A673 (cell line): Measurements from ENCODE around the gene TRA2A. TPM values are rescaled to one million over a fixed set of nuclear protein-coding genes. Genes with fewer than 3 reads are reported as not detected.
A peak's percentile ranks its signal among the peaks of the same experiment; 100 is the strongest.
"Not testable (repeated sequence)": the region's sequence is repeated elsewhere in the genome, so short reads cannot be mapped to it uniquely, and the experiment has no call there.

Experiments
- BruUV-seq: library from RNA; stranded (reverse); fragments of 400-500 nt; replicated peaks from 2 replicates; lab custom pipeline; 2021; lab: Mats Ljungman, UMichigan
- CTCF ChIA-PET: fragments of 300-600 bp; sonication (Branson Sonifier 250); formaldehyde crosslinking; loops from one replicate; lab custom pipeline; 2022; ENCODE audit warnings: antibody characterized with exemption; lab: Charles Lee
- POLR2A ChIA-PET: fragments of 300-600 bp; sonication (Branson Sonifier 250); formaldehyde crosslinking; loops from one replicate; lab custom pipeline; 2022; ENCODE audit warnings: antibody characterized with exemption; ENCODE audit not compliant: low non-redundant PET; lab: Charles Lee
- DNase-seq: peaks from one replicate; pipeline ENCODE4 v3.0.0-alpha.2; 2015; ENCODE audit warnings: low spot score
- H3K27ac ChIP-seq: fragments of 200-600 bp; sonication (generic); 2 replicates; pipeline ENCODE4 v1.5.1; 2016; ENCODE audit warnings: mixed run types, low read depth, mild to moderate bottlenecking, mixed read lengths, antibody characterized with exemption, low read length; ENCODE audit not compliant: poor library complexity, severe bottlenecking
- H3K27me3 ChIP-seq: fragments of 200-600 bp; sonication (generic); replicated peaks from 2 replicates; pipeline ENCODE4 v1.6.1; 2017; ENCODE audit warnings: mixed run types, low read depth, mild to moderate bottlenecking, mixed read lengths, antibody characterized with exemption, low read length; ENCODE audit not compliant: insufficient read depth, poor library complexity
- H3K36me3 ChIP-seq: fragments of 200-600 bp; sonication (generic); 2 replicates; pipeline ENCODE4 v1.6.1; 2016; ENCODE audit warnings: mixed run types, mild to moderate bottlenecking, mixed read lengths, antibody characterized with exemption, low read length; ENCODE audit not compliant: insufficient read depth, poor library complexity, severe bottlenecking
- H3K4me1 ChIP-seq: fragments of 200-600 bp; sonication (generic); 2 replicates; pipeline ENCODE4 v1.6.1; 2017; ENCODE audit warnings: mixed run types, mild to moderate bottlenecking, mixed read lengths, antibody characterized with exemption, low read length; ENCODE audit not compliant: insufficient read depth, poor library complexity, severe bottlenecking
- H3K4me3 ChIP-seq: fragments of 200-600 bp; sonication (generic); 2 replicates; pipeline ENCODE4 v1.5.1; 2016; ENCODE audit warnings: low read depth, mixed run types, mild to moderate bottlenecking, mixed read lengths, low read length; ENCODE audit not compliant: poor library complexity, severe bottlenecking
- H3K9me3 ChIP-seq: fragments of 200-600 bp; sonication (generic); 2 replicates; pipeline ENCODE4 v1.6.1; 2016; ENCODE audit warnings: mixed run types, low read depth, mild to moderate bottlenecking, mixed read lengths, antibody characterized with exemption, low read length; ENCODE audit not compliant: poor library complexity, severe bottlenecking
- EZH2 ChIP-seq: fragments of 200-600 bp; sonication (generic); IDR thresholded peaks from 2 replicates; pipeline ENCODE4 v1.6.1; 2017; ENCODE audit warnings: borderline replicate concordance, low read depth, mild to moderate bottlenecking, mixed read lengths, antibody characterized with exemption, low read length; ENCODE audit not compliant: poor library complexity, severe bottlenecking
- intact Hi-C: fragments of 100-400 bp; cut with micrococcal nuclease; formaldehyde crosslinking; loops from one replicate; pipeline ENCODE4 v1.10.0; 2022; ENCODE audit not compliant: unreplicated experiment
- total RNA-seq: library from RNA; stranded (reverse); gene quantifications from 2 replicates; pipeline ENCODE4 v1.2.3, GENCODE V29; 2021
- TF ChIP-seq, protein P1 (sequence below): fragments of 300-800, 200-600 bp; sonication (generic); conservative IDR thresholded peaks from 2 replicates; pipeline ENCODE4 v1.5.1; 2017; ENCODE audit warnings: low read depth, mild to moderate bottlenecking, antibody characterized with exemption, low read length, moderate library complexity, mixed read lengths

Gene TRA2A
- total RNA-seq, 1 experiment from 2014 or later = 114 TPM

DNA sequence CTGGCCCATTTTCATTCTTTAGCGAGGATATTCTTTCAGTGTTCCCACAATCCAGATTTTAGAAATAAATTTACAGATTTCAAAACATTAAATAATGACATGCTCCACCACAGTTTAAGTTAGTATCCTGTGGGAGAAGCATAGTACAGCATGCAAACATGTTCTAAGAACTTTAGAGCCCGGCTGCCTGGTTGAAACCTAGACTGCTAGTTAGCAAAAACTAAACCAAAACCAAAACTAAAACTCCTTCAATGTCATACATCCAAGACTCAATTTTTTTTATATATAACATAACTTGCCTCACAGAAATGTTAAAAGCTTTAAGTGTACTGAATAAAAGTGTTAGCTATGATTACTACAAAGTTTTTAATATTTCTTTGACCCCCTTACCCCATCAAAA is 17.0 kb downstream of the TRA2A start:
- Histone ChIP-seq H3K4me3 (no peak overlapping the region), H3K9me3 (no peaks in the 10 kb centered on the region), H3K36me3 (peaks cover 96% of the 10 kb centered on the region), H3K27me3 (no peaks in the 10 kb centered on the region), H3K4me1 (no peaks in the 10 kb centered on the region), H3K27ac (peak overlapping the region; percentile 4)
- ChIA-PET POLR2A (interaction anchor here (0.5 kb wide), 1 partner anchor 18 kb away, joined by 3 read pairs; no protein-coding TSS in a partner anchor), CTCF (no interaction called here)
- TF ChIP-seq, protein P1, sequence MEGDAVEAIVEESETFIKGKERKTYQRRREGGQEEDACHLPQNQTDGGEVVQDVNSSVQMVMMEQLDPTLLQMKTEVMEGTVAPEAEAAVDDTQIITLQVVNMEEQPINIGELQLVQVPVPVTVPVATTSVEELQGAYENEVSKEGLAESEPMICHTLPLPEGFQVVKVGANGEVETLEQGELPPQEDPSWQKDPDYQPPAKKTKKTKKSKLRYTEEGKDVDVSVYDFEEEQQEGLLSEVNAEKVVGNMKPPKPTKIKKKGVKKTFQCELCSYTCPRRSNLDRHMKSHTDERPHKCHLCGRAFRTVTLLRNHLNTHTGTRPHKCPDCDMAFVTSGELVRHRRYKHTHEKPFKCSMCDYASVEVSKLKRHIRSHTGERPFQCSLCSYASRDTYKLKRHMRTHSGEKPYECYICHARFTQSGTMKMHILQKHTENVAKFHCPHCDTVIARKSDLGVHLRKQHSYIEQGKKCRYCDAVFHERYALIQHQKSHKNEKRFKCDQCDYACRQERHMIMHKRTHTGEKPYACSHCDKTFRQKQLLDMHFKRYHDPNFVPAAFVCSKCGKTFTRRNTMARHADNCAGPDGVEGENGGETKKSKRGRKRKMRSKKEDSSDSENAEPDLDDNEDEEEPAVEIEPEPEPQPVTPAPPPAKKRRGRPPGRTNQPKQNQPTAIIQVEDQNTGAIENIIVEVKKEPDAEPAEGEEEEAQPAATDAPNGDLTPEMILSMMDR = no peak
- no peak for TF ChIP-seq EZH2
- no TSS peak for BruUV-seq
- no peak for DNase-seq
- intact Hi-C loops = no loop called here

DNA sequence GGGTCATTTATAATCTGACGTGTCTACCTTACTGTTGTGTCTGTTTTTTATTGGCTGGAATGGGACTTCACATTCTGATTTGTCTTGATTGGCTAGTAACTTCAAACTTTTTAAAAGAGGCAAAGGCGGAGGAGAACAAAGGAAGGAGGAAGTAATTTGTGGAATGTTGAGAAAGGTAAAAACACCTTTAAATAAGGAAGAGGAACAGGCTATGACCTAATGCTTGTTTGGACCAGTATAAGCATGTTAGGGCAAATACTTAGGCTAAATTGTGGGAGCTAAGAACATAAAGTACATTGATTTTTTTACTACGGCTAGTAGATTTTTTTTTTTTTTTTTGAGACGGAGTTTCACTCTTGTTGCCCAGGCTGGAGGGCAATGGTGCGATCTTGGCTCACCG is 18.0 kb downstream of the TRA2A start:
- H3K27ac ChIP-seq, H3K4me3 ChIP-seq, H3K27me3 ChIP-seq, intact Hi-C loops, POLR2A ChIA-PET, BruUV-seq, DNase-seq, H3K9me3 ChIP-seq, H3K4me1 ChIP-seq, CTCF ChIA-PET: not testable (repeated sequence)
- peaks cover 94% of the 10 kb centered on the region for H3K36me3 ChIP-seq

DNA sequence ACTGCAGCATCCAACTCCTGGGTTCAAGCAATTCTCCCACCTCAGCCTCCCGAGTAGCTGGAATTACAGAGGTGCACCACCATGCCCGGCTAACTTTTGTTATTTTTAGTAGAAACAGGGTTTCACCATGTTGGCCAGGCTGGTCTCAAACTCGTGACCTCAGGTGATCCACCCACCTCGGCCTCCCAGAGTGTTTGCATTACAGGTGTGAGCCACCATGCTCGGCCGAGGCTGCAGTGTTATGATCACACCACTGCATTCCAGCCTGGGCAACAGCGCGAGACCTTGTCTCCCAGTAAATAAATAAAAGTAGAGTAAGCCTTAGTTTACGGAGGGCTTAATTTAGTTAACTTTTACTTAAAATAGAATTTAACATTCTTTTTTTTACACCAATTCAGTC is 37.8 kb downstream of the TRA2A start:
- intact Hi-C loops = no loop called here
- no TSS peak for BruUV-seq
- DNase-seq = no peak
- H3K27ac ChIP-seq = no peak overlapping the region
- H3K36me3 ChIP-seq = no peaks in the 10 kb centered on the region
- TF ChIP-seq EZH2 = no peak
- TF ChIP-seq, protein P1 = no peak
- H3K27me3 ChIP-seq = no peaks in the 10 kb centered on the region
- POLR2A ChIA-PET = no interaction called here
- CTCF ChIA-PET = no interaction called here
- H3K9me3 ChIP-seq = no peaks in the 10 kb centered on the region
- H3K4me1 ChIP-seq = no peaks in the 10 kb centered on the region
- no peak overlapping the region for H3K4me3 ChIP-seq

DNA sequence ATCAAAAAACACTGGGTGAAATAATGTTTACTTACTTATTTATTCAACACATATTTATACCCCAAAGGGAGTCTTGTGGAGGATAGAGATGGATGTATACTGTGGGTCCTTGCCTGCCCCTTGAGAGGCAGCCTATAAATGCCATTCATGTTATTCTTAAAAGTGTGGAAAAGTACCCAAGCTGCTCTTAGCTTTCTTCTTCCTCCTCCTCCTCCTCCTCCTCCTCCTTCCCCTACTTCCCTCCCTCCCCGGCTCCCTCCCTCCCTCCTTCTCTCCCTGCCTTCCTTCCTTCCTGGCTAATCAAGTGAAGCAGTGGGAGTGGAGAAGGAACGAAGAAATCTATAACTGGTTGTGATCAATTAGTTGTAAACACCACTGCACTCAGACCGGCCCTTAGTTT is 40.3 kb downstream of the TRA2A start:
- DNase-seq = no peak
- Histone ChIP-seq H3K4me1 (no peaks in the 10 kb centered on the region), H3K36me3 (no peaks in the 10 kb centered on the region), H3K27me3 (no peaks in the 10 kb centered on the region), H3K9me3 (no peaks in the 10 kb centered on the region), H3K4me3 (peak overlapping the region; percentile 44), H3K27ac (peak overlapping the region; percentile 63)
- intact Hi-C loops = no loop called here
- BruUV-seq = no TSS peak
- ChIA-PET CTCF (no interaction called here), POLR2A (no interaction called here)
- TF ChIP-seq, protein P1 = no peak
- no peak for TF ChIP-seq EZH2
